GM21619 (cell line): ENCODE measurements around the gene BRAT1.

Source experiments
- ATAC-seq: cut with Tn5 transposase; IDR thresholded peaks from one replicate; pipeline ENCODE4 v1.9.1; 2021; ENCODE audit not compliant: unreplicated experiment

Gene BRAT1

DNA sequence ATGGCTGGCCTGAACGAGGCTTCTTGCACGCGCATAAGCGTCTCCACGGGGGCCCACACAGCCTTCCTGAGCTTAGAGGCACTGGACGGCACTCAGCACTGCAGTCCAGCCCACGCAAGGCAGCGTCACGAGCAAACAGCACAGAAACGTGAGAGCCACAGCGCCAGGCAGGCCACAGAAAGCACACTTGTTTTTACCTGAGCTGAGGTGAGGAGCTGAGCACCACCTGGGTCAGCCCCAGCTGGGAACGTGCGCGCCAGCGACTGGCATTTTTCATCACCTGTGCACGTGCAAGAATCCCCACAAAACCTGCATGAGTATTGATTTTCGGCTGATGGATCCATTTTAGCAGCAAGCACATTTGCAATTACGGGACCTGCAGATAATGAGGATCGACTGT lies 30.1 kb upstream of the BRAT1 start:
- no peak for ATAC-seq

DNA sequence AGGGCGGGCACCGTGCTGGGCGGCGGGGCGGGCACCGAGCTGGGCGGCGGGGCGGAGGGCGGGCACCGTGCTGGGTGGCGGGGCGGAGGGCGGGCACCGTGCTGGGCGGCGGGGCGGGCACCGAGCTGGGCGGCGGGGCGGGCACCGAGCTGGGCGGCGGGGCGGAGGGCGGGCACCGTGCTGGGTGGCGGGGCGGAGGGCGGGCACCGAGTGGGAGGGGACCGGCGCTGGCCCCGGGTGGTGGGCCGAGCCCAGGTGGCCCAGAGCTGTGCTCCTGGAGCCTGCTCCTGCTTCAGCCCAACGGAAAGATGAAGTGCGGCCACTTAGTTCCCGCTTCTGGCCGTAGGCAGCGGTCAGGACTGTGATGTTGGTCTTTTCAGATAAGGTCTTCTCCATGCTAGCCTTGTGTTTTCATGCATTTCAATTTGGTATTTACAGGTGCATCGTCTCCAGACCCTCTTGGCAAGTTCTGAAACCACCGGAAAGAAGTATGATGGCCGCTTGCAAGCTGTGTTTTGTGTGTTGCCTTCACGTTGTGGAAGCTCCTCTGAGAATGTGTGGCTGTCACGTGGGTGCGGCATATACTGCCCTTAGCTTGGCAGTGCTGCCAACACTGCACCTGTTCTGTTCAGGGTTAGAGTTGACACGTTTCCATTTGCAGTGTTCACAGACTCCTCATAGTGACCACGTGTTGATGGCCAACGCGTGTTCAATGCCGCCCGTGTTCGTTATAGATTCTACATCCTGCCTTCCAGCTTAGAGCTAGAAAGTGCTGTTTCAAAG lies 28.7 kb upstream of the BRAT1 start:
- ATAC-seq: no peak

DNA sequence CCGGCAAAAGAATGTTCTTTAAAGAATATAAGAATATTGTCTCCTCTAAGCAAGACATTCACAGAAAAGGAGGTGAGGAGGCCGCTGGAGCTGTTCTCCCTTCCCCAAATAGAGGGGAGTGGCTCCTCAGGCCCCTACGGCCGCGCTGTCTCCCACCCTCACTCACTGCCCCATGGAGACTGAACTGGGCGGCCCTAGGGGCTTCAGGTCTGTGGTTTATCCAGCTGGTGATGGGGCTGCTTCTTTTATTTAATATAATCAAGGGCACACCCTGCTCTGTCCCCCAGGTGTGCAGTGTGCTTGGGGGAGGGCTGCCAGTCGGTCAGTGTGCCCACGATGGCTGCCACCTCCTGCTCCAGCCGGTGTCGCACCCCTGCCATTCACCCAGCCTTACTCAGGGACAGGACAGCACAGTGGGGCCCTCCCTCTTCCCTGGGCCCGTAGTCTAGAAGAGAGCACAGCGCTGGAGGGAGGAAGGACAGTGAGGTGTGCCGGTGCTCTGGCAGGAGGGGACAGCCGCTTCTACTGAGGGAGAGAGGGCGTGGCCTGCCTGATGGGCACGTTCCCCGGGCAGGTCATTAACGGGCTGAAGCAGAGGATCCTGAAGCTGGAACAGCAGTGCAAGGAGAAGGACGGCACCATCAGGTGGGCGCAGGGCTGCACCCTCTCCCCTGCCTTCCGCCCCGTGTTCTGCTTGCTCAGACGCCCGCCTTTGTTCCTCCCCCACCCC lies 26.8 kb upstream of the BRAT1 start:
- ATAC-seq: no peak

DNA sequence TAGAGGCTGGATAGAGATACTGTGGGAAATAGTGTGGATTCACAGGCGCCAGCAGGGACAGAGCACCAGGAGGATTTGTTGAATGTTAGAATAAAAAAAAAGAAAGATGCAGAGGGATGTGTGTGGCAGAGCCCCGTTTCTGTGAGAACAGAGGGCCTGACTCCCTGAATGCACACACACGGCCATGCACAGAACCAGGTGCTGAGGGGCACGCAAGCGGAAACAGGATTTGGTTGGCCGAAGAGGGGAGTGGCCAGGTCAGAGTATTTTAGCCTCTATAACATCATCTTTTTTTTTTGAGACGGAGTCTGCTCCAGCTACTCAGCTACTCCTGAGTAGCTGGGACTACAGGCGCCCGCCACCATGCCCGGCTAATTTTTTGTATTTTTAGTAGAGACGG lies 25.3 kb upstream of the BRAT1 start:
- ATAC-seq: no peak

DNA sequence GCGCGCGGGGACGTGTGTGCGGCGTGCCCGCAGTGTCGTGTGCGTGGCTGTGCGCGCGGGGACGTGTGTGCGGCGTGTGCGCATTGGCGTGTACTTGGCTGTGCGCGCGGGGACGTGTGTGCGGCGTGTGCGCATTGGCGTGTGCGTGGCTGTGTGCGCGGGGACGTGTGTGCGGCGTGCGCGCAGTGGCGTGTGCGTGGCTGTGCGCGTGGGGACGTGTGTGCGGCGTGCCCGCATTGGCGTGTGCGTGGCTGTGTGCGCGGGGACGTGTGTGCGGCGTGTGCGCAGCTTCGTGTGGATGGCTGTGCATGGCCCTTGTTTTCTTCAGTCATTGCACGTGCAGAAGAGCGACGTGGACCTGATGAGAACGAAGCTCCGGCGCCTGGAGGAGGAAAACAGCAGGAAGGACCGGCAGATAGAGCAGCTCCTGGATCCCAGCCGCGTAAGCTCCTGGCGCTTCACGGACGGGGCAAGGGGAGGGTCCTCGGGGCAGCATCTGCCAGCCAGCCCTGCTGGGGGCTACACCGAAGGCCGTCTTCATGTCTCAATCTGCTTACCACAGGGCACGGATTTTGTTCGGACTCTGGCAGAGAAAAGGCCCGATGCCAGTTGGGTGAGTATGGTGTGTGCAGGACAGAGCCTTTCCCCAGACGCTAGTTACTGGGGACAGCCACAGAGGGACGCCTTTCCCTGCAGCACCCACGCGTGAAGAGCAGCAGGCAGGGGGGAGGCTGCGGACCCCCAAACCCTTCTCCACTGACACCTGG lies 22.8 kb upstream of the BRAT1 start:
- no peak for ATAC-seq

DNA sequence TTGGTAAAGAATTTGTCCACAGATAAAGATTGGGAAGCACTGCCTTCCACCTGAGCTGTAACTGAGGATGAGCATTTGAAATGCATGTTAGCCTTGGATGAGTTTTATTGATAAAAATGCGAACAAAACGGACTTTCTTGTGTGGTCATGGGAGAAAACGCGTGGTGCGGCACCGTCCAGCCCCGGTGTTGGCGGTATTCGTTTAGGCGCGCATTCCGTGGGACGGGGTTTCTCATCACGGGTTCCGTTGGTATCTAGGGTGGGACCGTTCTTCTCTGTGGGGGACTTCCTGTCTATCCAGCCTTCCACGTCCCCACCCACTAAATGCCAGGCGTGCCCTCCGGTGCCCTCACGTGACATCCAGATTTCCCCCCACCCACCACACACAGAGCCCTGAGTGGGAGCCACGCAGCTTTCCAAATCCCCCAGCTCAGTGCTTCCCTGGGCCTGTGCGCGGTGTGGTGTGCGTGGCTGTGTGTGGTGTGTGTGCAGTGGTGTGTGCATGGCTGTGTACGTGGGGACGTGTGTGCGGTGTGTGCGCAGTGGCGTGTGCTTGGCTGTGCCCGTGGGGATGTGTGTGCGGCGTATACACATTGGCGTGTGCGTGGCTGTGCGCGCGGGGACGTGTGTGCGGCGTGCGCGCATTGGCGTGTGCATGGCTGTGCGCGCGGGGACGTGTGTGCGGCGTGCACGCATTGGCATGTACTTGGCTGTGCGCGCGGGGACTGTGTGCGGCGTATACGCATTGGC lies 21.6 kb upstream of the BRAT1 start:
- no peak for ATAC-seq

DNA sequence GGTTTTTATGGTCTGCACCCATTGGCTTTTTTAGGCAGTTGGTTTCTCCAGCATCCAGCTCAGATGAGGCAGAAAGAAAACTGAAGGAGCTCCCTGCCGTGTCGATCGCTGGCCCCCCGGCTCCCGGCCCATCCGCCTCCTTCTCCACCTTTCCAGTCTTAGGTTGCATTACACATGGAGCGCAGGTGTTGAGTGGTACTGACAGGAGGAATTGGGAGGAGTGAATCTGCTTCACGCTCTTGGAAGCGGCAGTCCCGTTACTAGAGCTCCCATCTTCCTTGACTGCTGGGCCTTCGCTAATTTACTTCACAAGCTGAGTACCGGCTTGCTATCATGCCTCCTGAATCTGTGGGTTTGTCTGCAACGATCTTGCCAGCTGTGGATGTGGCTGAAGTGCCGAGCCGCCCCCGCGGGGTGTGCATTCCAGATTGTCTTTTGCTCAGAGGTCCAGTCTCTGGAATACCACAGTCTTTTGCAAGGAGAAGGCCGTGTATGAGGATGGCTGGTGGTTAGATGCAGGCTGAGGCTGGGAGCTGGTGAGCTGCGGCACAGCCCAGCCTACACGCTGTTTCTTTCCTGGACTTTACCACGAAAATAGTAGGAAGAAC lies 20.5 kb upstream of the BRAT1 start:
- ATAC-seq: no peak

DNA sequence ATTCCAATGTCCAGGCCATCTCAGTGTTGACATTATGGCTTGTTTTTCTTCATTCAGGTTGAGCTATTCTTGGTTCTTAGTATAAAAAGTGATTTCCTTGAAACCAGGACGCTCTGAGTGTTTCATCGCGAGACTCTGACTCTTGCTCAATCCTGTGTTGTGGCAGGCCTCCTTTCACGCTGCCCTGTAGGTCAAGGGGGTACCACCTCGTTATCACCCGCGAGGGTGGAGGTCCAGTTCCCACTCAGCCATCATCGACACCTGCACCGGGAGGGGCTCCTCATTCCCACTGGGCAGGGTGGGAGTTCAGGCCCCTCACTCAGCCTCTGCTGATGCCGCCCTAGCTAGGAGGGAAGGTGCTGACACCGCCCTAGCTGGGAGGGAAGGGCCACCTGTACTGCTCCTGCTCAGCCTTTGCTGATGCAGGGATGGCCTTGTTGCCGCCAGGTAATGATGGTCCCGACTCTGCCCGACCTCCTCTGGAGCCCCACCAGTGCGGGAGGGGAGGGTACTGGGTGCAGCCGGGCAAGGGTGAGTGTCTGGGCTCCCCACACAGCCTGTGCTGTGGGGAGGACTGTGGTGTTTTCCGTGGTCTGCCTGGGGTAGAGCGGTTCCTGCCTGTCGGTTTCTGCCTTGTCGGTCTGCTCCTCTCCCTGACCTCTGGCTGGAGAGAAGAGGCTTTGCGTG lies 19.9 kb upstream of the BRAT1 start:
- ATAC-seq: no peak

DNA sequence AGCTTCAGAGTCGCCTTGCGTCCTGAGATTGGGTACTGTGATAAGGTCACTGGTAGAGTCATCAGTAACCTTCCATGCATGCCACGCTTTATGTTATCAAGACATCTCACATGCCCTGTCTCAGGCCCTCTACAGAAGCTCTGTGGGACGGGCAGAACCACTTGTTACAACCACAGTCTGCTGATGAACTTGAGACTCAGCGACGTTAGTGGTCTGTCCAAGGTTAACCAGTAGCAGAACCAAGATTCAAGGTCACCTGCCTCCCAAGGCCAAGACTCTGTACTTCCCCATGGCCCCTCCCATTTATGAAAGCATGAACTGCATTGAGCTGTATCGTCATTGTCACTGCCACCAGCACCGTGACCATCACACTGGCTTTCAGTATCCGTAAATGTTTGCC lies 18.4 kb upstream of the BRAT1 start:
- ATAC-seq: no peak

DNA sequence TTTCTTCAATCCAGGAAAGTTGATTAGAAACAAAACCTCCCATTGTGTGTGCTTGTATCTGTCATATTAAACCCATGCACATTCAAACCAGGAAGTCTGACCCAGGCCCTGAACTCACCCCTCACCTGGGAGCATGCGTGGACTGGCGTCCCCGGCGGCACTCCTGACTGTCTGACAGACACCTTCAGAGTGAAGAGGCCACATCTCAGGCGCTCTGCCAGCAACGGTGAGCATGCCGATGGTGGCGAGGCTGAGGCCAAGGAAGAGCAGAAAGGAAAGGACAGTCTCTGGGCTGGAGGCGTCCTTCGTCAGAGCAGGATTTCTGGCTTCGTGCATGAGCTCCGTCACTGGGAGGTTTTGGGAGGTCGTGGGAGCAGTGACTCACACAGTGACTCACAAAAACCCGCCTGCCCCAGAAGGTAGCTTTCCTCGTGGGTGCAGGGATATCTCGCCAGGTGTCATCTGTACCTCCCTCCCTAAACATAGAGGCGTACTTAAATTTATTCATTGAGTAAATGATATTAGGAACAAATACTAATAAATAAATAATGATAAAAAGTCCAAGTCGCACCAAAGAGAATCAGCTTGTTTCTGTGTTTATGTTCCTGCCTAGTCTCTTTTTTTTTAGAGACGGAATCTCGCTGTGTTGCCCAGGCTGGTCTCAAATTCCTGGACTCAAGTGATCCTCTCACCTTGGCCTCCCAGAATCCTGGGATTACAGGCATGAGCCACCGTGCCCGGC lies 16.9 kb upstream of the BRAT1 start:
- ATAC-seq: no peak

DNA sequence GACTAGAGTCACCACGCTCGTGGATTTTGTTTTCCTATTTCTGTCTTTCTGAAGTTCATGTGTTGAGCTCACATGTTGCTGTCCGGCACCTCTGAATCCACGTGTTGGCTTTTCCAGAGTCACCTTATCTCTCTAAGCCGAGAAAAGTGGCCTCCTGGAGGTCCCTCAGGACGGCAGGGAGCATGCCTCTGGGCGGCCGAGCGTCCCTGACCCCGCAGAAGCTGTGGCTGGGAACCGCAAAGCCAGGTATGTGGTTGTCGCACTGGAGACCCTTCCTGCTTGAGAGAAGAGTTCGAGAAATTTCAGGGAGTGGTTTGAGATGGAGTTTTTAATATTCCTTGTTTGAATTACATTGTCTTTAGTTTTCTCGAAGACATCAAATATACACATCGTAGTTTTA lies 16.1 kb upstream of the BRAT1 start:
- no peak for ATAC-seq

DNA sequence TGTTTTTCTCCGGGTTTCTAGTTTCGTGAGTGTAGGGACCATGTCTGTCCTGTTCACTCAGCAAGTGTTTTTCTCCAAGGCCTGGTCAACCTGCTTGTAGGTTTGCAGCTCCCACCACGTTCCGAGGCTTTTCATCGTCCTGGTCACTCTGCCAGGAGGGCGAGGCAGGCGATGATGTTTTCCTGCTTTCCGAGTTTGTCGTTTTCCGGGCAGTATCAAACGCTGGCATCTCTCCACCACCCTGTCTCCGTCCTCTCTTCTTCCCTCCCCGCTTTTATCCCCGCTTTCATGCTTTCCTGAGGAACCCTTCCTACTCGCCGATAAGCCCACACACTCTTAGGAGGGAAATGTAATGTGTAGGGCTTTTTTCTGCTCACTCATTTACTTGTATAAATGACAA lies 14.7 kb upstream of the BRAT1 start:
- no peak for ATAC-seq

DNA sequence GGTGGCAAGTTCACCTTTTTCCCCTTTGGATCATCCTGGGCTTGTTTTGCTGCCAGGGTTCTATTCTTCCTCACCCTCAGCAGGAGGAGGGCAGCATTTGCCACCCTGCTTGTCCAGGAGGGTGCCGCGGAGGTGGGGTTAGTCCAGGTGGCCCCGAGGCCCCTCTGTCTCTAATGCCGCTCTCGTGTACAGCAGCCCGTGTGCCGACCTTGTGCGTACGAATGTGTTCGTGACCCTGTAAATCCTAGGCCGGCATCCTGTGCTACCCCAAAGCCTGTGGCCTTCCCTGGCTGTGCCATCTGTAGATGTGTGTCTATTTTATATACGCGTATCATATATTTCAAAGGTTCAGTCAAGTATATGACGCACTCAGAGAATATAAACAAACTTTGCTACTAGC lies 14.1 kb upstream of the BRAT1 start:
- no peak for ATAC-seq

DNA sequence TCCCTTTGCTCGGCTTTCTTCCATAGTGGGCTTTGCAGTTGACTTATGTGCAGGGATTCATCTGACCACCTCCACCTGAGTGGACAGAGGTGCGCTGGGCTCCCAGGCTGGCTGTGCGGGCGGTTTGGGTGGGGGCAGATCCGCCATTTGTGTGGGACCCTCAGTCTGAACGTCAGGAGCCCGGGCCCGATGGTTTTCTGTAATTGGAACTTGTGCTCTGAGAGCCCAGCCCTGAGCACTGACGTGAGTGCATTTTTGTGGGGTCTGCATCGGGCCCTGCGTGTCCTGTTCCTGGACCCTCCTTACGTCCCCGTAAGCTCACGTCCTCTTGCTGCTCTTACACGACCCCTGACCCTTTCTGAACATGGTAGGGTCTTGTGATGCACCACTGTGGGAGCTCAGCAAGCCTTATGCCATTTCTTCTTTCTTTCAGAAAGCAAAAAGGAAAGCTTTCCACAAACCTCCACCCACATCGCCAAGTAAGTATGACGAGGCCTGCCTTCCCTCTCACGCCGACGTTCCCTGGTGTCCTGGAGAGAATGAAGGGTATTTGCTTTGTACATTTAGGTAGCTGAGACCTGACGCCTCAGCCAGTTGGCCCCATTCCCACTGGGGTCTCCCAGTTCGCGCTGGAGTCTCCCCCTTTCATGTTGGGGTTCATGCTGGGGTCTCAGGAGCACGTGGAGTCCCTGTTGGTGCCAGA lies 13.3 kb upstream of the BRAT1 start:
- no peak for ATAC-seq

DNA sequence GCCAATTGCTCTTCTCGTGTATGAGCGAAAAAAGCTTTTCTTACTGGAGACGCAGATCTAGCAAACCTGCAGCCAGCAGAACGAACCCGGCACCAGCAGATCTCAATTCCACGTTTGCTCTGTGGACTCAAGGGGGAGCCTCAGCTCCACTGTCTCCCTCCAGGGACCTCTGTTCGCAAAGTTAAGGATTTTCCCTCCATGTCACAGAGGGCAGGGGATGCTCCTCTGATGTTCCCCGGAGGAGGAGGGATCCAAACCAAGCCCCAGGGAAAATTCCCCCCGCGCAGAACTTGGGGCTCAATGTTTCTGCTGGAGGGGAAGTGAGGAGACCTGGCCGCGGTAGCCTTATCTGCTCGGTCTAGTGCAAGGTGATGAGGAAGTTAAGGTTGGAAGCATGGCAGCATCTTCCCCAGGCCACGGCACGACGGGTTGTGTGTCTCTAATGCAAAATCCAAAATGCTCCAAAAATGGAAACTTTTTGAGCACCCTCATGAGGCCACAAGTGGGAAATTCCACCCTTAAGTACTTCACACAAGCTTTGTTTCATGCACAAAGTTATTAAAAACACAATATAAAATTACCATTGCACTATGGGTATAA lies 12.5 kb upstream of the BRAT1 start:
- ATAC-seq: no peak

DNA sequence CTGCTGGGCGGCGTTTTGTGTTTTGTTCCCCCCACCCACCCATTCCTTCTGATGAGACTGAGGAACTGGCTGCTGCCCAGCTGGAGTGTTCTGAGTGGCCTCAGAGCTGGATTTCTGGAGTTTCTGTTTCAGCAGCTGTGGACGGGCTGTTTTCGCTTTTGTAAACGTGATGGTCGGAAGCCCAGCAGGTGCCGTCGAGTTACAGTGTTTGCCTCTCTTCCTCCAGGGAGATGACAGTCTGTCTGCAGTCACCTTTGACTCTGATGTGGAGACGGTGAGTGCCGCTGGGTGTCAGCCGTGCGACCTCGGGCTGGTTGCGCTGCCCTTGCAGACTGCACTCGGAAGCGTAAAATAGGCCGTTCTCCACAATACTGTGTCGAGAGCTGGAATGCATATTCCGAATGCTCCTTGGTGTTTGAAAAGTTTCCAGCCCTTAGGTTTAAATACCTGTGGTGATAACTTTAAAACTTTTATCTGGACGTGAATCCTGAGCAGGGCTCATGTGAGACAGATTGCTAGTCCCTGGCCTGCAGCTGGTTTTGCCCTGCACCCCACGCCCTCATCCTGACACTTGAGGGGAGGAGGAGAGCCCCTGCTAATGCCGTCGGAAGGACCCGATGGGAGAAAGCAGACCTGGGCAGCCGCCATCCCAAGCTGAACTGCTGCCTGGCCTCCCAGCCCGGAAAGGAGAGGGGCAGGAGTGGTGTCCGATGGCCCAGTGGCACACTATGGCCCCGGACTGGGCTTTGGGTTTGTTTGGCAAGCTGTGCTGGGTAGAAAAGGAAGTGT lies 11.8 kb upstream of the BRAT1 start:
- ATAC-seq: peak; percentile 83

DNA sequence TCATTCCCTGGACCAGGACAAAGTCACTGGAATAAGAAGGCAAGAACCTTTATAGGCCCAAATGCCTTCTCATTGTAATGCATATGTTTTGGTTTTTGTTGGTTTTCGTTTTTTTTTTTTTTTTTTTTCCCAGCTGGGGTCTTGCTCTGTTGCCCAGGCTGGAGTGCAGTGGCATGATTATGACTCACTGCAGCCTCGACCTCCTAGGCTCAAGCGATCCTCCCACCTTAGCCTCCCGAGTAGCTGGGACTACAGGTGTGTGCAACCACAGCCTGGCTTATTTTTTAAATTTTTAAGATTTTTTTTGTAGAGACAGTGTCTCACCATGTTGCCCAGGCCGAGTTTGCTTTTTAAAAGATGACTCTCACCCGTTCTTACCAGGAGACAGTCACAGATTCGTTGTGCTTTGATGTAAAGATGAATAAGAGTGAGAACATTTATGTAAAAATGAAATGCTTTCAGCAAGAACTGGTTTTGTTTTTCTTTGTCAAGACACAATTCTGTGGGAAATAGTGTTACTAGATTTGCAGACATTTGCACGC lies 11.1 kb upstream of the BRAT1 start:
- ATAC-seq: peak; percentile 14
